GM23338 (cell line): ENCODE data around the gene MED1. TPM values are rescaled to one million over a fixed set of nuclear protein-coding genes. Genes with fewer than 3 reads are reported as not detected.

Source experiments
- ATAC-seq: fragments of 200-7000 bp; cut with Tn5 transposase; 3 replicates; pipeline ENCODE4 v1.9.1; 2020
- DNase-seq: peaks from one replicate; pipeline ENCODE4 v3.0.0-alpha.2; 2015; ENCODE audit warnings: low spot score
- H2AFZ ChIP-seq: fragments of 200-600 bp; sonication (generic); 2 replicates; pipeline ENCODE4 v1.8.0; 2016; ENCODE audit warnings: antibody characterized with exemption, mild to moderate bottlenecking, moderate library complexity
- H3F3A ChIP-seq: fragments of 200-600 bp; sonication (generic); replicated peaks from 2 replicates; pipeline ENCODE4 v1.8.0; 2017; ENCODE audit warnings: antibody characterized with exemption, mixed run types, low read depth
- H3K27ac ChIP-seq: fragments of 200-600 bp; sonication (generic); 2 replicates; pipeline ENCODE4 v1.6.1; 2016; ENCODE audit warnings: low read depth
- H3K27me3 ChIP-seq: fragments of 200-600 bp; sonication (generic); 2 replicates; pipeline ENCODE4 v1.8.0; 2016; ENCODE audit warnings: mild to moderate bottlenecking, mixed run types, moderate library complexity; ENCODE audit not compliant: insufficient read depth
- H3K36me3 ChIP-seq: fragments of 200-600 bp; sonication (generic); 2 replicates; pipeline ENCODE4 v1.8.0; 2016; ENCODE audit warnings: mild to moderate bottlenecking; ENCODE audit not compliant: insufficient read depth
- H3K4me1 ChIP-seq: fragments of 200-600 bp; sonication (generic); 2 replicates; pipeline ENCODE4 v1.8.0; 2016; ENCODE audit warnings: mild to moderate bottlenecking, moderate library complexity; ENCODE audit not compliant: insufficient read depth
- H3K4me2 ChIP-seq: fragments of 200-600 bp; sonication (generic); 2 replicates; pipeline ENCODE4 v1.7.1; 2017; ENCODE audit warnings: mixed run types
- H3K4me3 ChIP-seq: fragments of 200-600 bp; sonication (generic); 2 replicates; pipeline ENCODE4 v1.6.1; 2016; ENCODE audit warnings: mixed run types
- H3K79me2 ChIP-seq: fragments of 200-600 bp; sonication (generic); replicated peaks from 2 replicates; pipeline ENCODE4 v1.8.0; 2017; ENCODE audit warnings: mild to moderate bottlenecking; ENCODE audit not compliant: insufficient read depth
- H3K9me2 ChIP-seq: fragments of 200-600 bp; sonication (generic); 2 replicates; pipeline ENCODE4 v1.8.0; 2017; ENCODE audit not compliant: insufficient read depth
- H4K20me1 ChIP-seq: fragments of 200-600 bp; sonication (generic); replicated peaks from 2 replicates; pipeline ENCODE4 v1.8.0; 2017; ENCODE audit warnings: mild to moderate bottlenecking; ENCODE audit not compliant: insufficient read depth
- H3K27ac Mint-ChIP-seq: 2 replicates; pipeline ENCODE4 v1.8.0; 2020; ENCODE audit warnings: inconsistent platforms, mild to moderate bottlenecking, moderate library complexity, mixed read lengths
- H3K27me3 Mint-ChIP-seq: 3 replicates; pipeline ENCODE4 v1.8.0; 2022; ENCODE audit warnings: low read depth, mild to moderate bottlenecking, moderate library complexity, mixed read lengths, inconsistent platforms; ENCODE audit not compliant: insufficient read depth, poor library complexity
- H3K36me3 Mint-ChIP-seq: 3 replicates; pipeline ENCODE4 v1.8.0; 2021; ENCODE audit warnings: low read depth, mild to moderate bottlenecking, inconsistent platforms, moderate library complexity, mixed read lengths
- H3K4me1 Mint-ChIP-seq: 3 replicates; pipeline ENCODE4 v1.8.0; 2020; ENCODE audit warnings: mild to moderate bottlenecking, inconsistent platforms, mixed read lengths
- H3K4me3 Mint-ChIP-seq: 3 replicates; pipeline ENCODE4 v1.8.0; 2021; ENCODE audit warnings: moderate library complexity, mild to moderate bottlenecking, inconsistent platforms, mixed read lengths
- H3K9me3 Mint-ChIP-seq: 3 replicates; pipeline ENCODE4 v1.8.0; 2020; ENCODE audit warnings: moderate library complexity, mild to moderate bottlenecking, inconsistent platforms, mixed read lengths
- CREB1 ChIP-seq: fragments of 250-450 bp; sonication (Bioruptor Pico); IDR thresholded peaks from 2 replicates; pipeline ENCODE4 v1.5.0; 2020; ENCODE audit warnings: low read depth, mild to moderate bottlenecking, moderate library complexity
- EZH2 ChIP-seq: fragments of 200-600 bp; sonication (generic); IDR thresholded peaks from one replicate; pipeline ENCODE4 v1.8.0; 2017; ENCODE audit warnings: antibody characterized with exemption, mild to moderate bottlenecking, low read depth; ENCODE audit not compliant: unreplicated experiment
- EZH2phosphoT487 ChIP-seq: fragments of 200-600 bp; sonication (generic); IDR thresholded peaks from one replicate; pipeline ENCODE4 v1.8.1; 2018; ENCODE audit warnings: antibody characterized with exemption; ENCODE audit not compliant: unreplicated experiment
- JUNB ChIP-seq: IDR thresholded peaks from one replicate; pipeline ENCODE4 v1.6.1; 2016; ENCODE audit warnings: antibody characterized with exemption; ENCODE audit not compliant: unreplicated experiment
- NANOG ChIP-seq: IDR thresholded peaks from 2 replicates; pipeline ENCODE4 v1.6.1; 2016; ENCODE audit warnings: antibody characterized with exemption, borderline replicate concordance
- POLR2AphosphoS5 ChIP-seq: IDR thresholded peaks from 2 replicates; pipeline ENCODE4 v1.6.1; 2016; ENCODE audit warnings: antibody characterized with exemption, low read depth
- STAT1 ChIP-seq: IDR thresholded peaks from one replicate; pipeline ENCODE4 v1.6.1; 2016; ENCODE audit warnings: antibody characterized with exemption; ENCODE audit not compliant: unreplicated experiment
- ZNF114 ChIP-seq: fragments of 250-450 bp; sonication (Bioruptor Pico); IDR thresholded peaks from 2 replicates; pipeline ENCODE4 v1.5.0; 2020; ENCODE audit warnings: mild to moderate bottlenecking, moderate library complexity
- ZNF331 ChIP-seq: fragments of 250-450 bp; sonication (Bioruptor Pico); IDR thresholded peaks from 2 replicates; pipeline ENCODE4 v1.5.0; 2020; ENCODE audit warnings: low read depth, mild to moderate bottlenecking, moderate library complexity
- polyA plus RNA-seq: library from polyadenylated mRNA; unstranded; fragments of >200 nt; fragmentation: Nextera tagmentation; extraction: Ambion mirVana; gene quantifications from 2 replicates; pipeline ENCODE4 v1.2.1, GENCODE V29; 2016
- total RNA-seq: library from RNA; depleted of rRNA; stranded (reverse); fragments of >200 nt; shearing (Covaris generic); gene quantifications from 2 replicates; pipeline ENCODE4 v1.2.3, GENCODE V29; 2014
- TF ChIP-seq, protein P1 (sequence below): fragments of 250-450 bp; sonication (Bioruptor Pico); IDR thresholded peaks from 2 replicates; pipeline ENCODE4 v1.5.0; 2020; ENCODE audit warnings: mild to moderate bottlenecking, moderate library complexity
- TF ChIP-seq, protein P2 (sequence below), 2 experiments: fragments of 200-600 bp in 1 of 2; sonication (generic) in 1 of 2; conservative IDR thresholded peaks; 2 replicates each; pipeline versions ENCODE4 v1.5.1 to v1.6.1; 2016 to 2017; ENCODE audit warnings: antibody characterized with exemption in 2 of 2, low read depth in 2 of 2, mild to moderate bottlenecking in 2 of 2, moderate library complexity in 1 of 2
- TF ChIP-seq, protein P3 (sequence below): IDR thresholded peaks from 2 replicates; pipeline ENCODE4 v1.6.1; 2016; ENCODE audit warnings: antibody characterized with exemption

MED1 gene
- total and polyA plus RNA-seq, 2 experiments from 2014 or later, result 19.0 to 42.3 TPM

DNA sequence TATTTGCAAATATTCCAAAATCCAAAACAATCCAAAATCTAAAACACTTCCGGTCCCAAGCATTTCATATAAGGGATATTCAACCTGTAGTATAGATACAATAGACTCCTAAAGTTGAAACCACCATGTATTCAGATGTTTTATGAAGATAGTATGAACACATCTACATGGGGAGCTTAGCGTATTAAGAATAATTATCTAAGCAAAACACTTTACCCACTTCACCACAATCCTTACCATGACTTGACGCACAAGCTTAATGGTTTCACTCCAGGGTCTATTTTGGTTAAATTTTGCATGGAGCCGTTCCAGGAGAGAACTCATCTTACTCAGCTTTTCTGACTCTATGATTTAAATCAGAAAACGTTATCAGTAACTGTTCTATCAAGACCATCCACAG is 3.5 kb downstream of the MED1 start:
- Histone ChIP-seq H3K4me2 (no peak overlapping the region), H2AFZ (no peak overlapping the region), H3K27me3 (no peaks in the 10 kb centered on the region), H3K4me3 (no peak overlapping the region), H3K36me3 (peaks cover 42% of the 10 kb centered on the region), H3K27ac (no peak overlapping the region), H3K79me2 (peaks cover 56% of the 10 kb centered on the region), H3F3A (peaks cover 9% of the 10 kb centered on the region; the same call in 1 of the 2 replicates), H3K9me2 (no peaks in the 10 kb centered on the region), H3K4me1 (peaks cover 5% of the 10 kb centered on the region), H4K20me1 (peaks cover 22% of the 10 kb centered on the region)
- H3K4me3 Mint-ChIP-seq, result no peak overlapping the region
- H3K9me3 Mint-ChIP-seq, result no peaks in the 10 kb centered on the region
- H3K4me1 Mint-ChIP-seq, result peaks cover 5% of the 10 kb centered on the region
- TF ChIP-seq STAT1 (no peak), POLR2AphosphoS5 (no peak), JUNB (no peak), ZNF331 (CRISPR knock-in tag) (no peak), CREB1 (CRISPR knock-in tag) (no peak), ZNF114 (CRISPR knock-in tag) (no peak), EZH2phosphoT487 (no peak)
- TF ChIP-seq, protein P1, sequence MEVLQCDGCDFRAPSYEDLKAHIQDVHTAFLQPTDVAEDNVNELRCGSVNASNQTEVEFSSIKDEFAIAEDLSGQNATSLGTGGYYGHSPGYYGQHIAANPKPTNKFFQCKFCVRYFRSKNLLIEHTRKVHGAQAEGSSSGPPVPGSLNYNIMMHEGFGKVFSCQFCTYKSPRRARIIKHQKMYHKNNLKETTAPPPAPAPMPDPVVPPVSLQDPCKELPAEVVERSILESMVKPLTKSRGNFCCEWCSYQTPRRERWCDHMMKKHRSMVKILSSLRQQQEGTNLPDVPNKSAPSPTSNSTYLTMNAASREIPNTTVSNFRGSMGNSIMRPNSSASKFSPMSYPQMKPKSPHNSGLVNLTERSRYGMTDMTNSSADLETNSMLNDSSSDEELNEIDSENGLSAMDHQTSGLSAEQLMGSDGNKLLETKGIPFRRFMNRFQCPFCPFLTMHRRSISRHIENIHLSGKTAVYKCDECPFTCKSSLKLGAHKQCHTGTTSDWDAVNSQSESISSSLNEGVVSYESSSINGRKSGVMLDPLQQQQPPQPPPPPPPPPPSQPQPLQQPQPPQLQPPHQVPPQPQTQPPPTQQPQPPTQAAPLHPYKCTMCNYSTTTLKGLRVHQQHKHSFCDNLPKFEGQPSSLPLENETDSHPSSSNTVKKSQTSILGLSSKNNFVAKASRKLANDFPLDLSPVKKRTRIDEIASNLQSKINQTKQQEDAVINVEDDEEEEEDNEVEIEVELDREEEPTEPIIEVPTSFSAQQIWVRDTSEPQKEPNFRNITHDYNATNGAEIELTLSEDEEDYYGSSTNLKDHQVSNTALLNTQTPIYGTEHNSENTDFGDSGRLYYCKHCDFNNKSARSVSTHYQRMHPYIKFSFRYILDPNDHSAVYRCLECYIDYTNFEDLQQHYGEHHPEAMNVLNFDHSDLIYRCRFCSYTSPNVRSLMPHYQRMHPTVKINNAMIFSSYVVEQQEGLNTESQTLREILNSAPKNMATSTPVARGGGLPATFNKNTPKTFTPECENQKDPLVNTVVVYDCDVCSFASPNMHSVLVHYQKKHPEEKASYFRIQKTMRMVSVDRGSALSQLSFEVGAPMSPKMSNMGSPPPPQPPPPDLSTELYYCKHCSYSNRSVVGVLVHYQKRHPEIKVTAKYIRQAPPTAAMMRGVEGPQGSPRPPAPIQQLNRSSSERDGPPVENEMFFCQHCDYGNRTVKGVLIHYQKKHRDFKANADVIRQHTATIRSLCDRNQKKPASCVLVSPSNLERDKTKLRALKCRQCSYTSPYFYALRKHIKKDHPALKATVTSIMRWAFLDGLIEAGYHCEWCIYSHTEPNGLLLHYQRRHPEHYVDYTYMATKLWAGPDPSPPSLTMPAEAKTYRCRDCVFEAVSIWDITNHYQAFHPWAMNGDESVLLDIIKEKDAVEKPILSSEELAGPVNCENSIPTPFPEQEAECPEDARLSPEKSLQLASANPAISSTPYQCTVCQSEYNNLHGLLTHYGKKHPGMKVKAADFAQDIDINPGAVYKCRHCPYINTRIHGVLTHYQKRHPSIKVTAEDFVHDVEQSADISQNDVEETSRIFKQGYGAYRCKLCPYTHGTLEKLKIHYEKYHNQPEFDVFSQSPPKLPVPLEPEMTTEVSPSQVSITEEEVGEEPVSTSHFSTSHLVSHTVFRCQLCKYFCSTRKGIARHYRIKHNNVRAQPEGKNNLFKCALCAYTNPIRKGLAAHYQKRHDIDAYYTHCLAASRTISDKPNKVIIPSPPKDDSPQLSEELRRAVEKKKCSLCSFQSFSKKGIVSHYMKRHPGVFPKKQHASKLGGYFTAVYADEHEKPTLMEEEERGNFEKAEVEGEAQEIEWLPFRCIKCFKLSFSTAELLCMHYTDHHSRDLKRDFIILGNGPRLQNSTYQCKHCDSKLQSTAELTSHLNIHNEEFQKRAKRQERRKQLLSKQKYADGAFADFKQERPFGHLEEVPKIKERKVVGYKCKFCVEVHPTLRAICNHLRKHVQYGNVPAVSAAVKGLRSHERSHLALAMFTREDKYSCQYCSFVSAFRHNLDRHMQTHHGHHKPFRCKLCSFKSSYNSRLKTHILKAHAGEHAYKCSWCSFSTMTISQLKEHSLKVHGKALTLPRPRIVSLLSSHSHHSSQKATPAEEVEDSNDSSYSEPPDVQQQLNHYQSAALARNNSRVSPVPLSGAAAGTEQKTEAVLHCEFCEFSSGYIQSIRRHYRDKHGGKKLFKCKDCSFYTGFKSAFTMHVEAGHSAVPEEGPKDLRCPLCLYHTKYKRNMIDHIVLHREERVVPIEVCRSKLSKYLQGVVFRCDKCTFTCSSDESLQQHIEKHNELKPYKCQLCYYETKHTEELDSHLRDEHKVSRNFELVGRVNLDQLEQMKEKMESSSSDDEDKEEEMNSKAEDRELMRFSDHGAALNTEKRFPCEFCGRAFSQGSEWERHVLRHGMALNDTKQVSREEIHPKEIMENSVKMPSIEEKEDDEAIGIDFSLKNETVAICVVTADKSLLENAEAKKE, result no peak
- DNase-seq, result no peak
- H3K27ac Mint-ChIP-seq, result no peak overlapping the region
- peaks cover 54% of the 10 kb centered on the region for H3K36me3 Mint-ChIP-seq
- H3K27me3 Mint-ChIP-seq, result peaks cover 16% of the 10 kb centered on the region
- no peak for ATAC-seq

DNA sequence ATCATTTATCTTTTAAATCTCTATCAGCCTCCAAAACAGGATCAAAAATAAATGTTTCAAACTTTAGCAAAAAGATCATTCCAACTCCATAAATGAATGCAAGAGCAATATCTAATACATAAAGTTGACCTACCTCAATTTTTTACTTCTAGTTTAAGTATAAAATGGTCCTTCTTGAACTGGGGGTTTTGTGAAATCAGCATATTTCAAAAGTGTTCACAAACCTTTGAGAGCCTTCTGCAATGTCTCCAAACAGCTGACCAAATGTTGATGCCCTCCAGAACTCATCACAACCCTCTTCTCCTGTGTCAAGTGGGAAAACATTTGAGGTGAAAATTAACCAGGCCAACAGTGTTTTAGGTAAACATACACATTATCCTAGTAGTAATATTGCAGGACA is 7.7 kb downstream of the MED1 start:
- H3K4me1 Mint-ChIP-seq, result no peaks in the 10 kb centered on the region
- Histone ChIP-seq H2AFZ (no peak overlapping the region), H3K4me2 (no peak overlapping the region), H3K4me3 (no peak overlapping the region), H3K36me3 (peaks cover 57% of the 10 kb centered on the region), H3K79me2 (peaks cover 37% of the 10 kb centered on the region), H3F3A (0 out of 2 replicates have a peak, but pooled peaks cover 5% of the 10 kb centered on the region), H3K27me3 (no peaks in the 10 kb centered on the region), H3K9me2 (no peaks in the 10 kb centered on the region), H3K27ac (no peak overlapping the region), H4K20me1 (peaks cover 20% of the 10 kb centered on the region), H3K4me1 (no peaks in the 10 kb centered on the region)
- DNase-seq, result no peak
- no peak overlapping the region for H3K4me3 Mint-ChIP-seq
- H3K27me3 Mint-ChIP-seq, result peaks cover 6% of the 10 kb centered on the region
- ATAC-seq, result no peak
- no peak overlapping the region for H3K27ac Mint-ChIP-seq
- H3K9me3 Mint-ChIP-seq, result no peaks in the 10 kb centered on the region
- H3K36me3 Mint-ChIP-seq, result peaks cover 82% of the 10 kb centered on the region
- no peak for TF ChIP-seq ZNF114 (CRISPR knock-in tag)
- TF ChIP-seq JUNB, result no peak
- TF ChIP-seq ZNF331 (CRISPR knock-in tag), result no peak
- TF ChIP-seq EZH2, result no peak
- TF ChIP-seq, protein P2, sequence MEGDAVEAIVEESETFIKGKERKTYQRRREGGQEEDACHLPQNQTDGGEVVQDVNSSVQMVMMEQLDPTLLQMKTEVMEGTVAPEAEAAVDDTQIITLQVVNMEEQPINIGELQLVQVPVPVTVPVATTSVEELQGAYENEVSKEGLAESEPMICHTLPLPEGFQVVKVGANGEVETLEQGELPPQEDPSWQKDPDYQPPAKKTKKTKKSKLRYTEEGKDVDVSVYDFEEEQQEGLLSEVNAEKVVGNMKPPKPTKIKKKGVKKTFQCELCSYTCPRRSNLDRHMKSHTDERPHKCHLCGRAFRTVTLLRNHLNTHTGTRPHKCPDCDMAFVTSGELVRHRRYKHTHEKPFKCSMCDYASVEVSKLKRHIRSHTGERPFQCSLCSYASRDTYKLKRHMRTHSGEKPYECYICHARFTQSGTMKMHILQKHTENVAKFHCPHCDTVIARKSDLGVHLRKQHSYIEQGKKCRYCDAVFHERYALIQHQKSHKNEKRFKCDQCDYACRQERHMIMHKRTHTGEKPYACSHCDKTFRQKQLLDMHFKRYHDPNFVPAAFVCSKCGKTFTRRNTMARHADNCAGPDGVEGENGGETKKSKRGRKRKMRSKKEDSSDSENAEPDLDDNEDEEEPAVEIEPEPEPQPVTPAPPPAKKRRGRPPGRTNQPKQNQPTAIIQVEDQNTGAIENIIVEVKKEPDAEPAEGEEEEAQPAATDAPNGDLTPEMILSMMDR (conservative IDR thresholded peaks at IDR 0.05; ENCODE audit: low read depth in 2 of 2), result no peak
- TF ChIP-seq EZH2phosphoT487, result no peak
- TF ChIP-seq, protein P3, sequence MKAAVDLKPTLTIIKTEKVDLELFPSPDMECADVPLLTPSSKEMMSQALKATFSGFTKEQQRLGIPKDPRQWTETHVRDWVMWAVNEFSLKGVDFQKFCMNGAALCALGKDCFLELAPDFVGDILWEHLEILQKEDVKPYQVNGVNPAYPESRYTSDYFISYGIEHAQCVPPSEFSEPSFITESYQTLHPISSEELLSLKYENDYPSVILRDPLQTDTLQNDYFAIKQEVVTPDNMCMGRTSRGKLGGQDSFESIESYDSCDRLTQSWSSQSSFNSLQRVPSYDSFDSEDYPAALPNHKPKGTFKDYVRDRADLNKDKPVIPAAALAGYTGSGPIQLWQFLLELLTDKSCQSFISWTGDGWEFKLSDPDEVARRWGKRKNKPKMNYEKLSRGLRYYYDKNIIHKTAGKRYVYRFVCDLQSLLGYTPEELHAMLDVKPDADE, result no peak
- no peak for TF ChIP-seq NANOG
- TF ChIP-seq STAT1, result no peak
- TF ChIP-seq POLR2AphosphoS5, result no peak
